Measurements from ENCODE around the gene DIPK1A.

DNA sequence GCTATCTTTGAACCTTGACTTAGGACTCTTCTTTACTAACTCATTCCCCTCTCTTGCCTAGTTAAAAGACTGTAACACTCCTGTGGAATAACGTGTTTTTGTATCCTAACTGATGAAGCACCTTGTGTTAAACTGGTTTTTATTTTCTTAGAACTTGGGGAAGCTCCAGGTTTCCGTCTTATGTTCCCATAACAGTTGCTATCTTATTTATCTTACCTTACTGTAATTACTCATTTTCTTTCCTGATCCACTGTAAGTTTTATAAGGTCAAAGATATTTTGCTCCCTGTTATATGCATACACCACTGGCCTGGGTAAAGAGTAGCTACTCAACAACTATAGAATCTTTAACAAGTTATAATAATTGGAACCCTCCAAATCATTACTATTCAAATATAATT is 86.3 kb downstream of the DIPK1A start:
- TF ChIP-seq, protein P1, sequence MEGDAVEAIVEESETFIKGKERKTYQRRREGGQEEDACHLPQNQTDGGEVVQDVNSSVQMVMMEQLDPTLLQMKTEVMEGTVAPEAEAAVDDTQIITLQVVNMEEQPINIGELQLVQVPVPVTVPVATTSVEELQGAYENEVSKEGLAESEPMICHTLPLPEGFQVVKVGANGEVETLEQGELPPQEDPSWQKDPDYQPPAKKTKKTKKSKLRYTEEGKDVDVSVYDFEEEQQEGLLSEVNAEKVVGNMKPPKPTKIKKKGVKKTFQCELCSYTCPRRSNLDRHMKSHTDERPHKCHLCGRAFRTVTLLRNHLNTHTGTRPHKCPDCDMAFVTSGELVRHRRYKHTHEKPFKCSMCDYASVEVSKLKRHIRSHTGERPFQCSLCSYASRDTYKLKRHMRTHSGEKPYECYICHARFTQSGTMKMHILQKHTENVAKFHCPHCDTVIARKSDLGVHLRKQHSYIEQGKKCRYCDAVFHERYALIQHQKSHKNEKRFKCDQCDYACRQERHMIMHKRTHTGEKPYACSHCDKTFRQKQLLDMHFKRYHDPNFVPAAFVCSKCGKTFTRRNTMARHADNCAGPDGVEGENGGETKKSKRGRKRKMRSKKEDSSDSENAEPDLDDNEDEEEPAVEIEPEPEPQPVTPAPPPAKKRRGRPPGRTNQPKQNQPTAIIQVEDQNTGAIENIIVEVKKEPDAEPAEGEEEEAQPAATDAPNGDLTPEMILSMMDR (IDR thresholded peaks at IDR 0.05): no peak
- TF ChIP-seq POLR2A (IDR thresholded peaks at IDR 0.05): no peak
